HepG2 (cell line): ENCODE results near the gene MXRA8. TPM values are rescaled to one million over a fixed set of nuclear protein-coding genes. Genes with fewer than 3 reads are reported as not detected.

Experiments
- ESRRA ChIP-seq: sonication (generic); formaldehyde crosslinking; IDR thresholded peaks from 2 replicates; pipeline ENCODE4 v1.5.1; 2020; ENCODE audit warnings: mild to moderate bottlenecking, low read depth, missing genetic modification reagents
- FLYWCH1 ChIP-seq: sonication (generic); formaldehyde crosslinking; IDR thresholded peaks from 2 replicates; pipeline ENCODE4 v1.8.1; 2023; ENCODE audit warnings: mild to moderate bottlenecking, missing genetic modification reagents
- GLI4 ChIP-seq: sonication (generic); formaldehyde crosslinking; IDR thresholded peaks from 2 replicates; pipeline ENCODE4 v1.5.1; 2020; ENCODE audit warnings: missing genetic modification reagents, mild to moderate bottlenecking, moderate library complexity, borderline replicate concordance
- HES4 ChIP-seq: sonication (generic); formaldehyde crosslinking; IDR thresholded peaks from 2 replicates; pipeline ENCODE4 v1.9.0; 2021; ENCODE audit warnings: mild to moderate bottlenecking, missing genetic modification reagents, borderline replicate concordance
- IKZF1 ChIP-seq: fragments of 450-650 bp; IDR thresholded peaks from 2 replicates; pipeline ENCODE4 v1.7.1; 2016
- MAFF ChIP-seq: IDR thresholded peaks from 2 replicates; pipeline ENCODE4 v1.6.1; 2011; ENCODE audit warnings: low read depth, low read length, improper control_type of control experiment
- MAZ ChIP-seq, 2 experiments: sonication (generic) in 1 of 2; formaldehyde crosslinking in 1 of 2; IDR thresholded peaks; 2 replicates each; pipeline versions ENCODE4 v1.5.0 to v1.6.1; 2012 to 2020; ENCODE audit warnings: low read depth in 2 of 2, mild to moderate bottlenecking in 2 of 2, borderline replicate concordance in 1 of 2, improper control_type of control experiment in 1 of 2, low read length in 1 of 2, missing genetic modification reagents in 1 of 2, moderate library complexity in 1 of 2
- NCOA1 ChIP-seq: sonication (generic); formaldehyde crosslinking; IDR thresholded peaks from 2 replicates; pipeline ENCODE4 v1.9.0; 2021; ENCODE audit warnings: missing genetic modification reagents
- PAWR ChIP-seq: sonication (generic); formaldehyde crosslinking; IDR thresholded peaks from 2 replicates; pipeline ENCODE4 v1.4.0; 2020; ENCODE audit warnings: missing genetic modification reagents, mild to moderate bottlenecking, borderline replicate concordance
- PHF8 ChIP-seq: sonication (generic); formaldehyde crosslinking; IDR thresholded peaks from 2 replicates; pipeline ENCODE4 v1.5.0; 2020; ENCODE audit warnings: missing genetic modification reagents
- RORA ChIP-seq: sonication (generic); formaldehyde crosslinking; IDR thresholded peaks from 2 replicates; pipeline ENCODE4 v1.5.0; 2020; ENCODE audit warnings: mild to moderate bottlenecking, missing genetic modification reagents, moderate library complexity
- SETDB1 ChIP-seq: sonication (generic); formaldehyde crosslinking; IDR thresholded peaks from 2 replicates; pipeline ENCODE4 v1.5.1; 2020; ENCODE audit warnings: missing genetic modification reagents, mild to moderate bottlenecking, borderline replicate concordance
- ZEB1 ChIP-seq: IDR thresholded peaks from 2 replicates; pipeline ENCODE4 v1.6.1; 2012; ENCODE audit warnings: mild to moderate bottlenecking, low read depth, inconsistent platforms; ENCODE audit not compliant: insufficient replicate concordance
- ZFP62 ChIP-seq: sonication (generic); formaldehyde crosslinking; IDR thresholded peaks from 2 replicates; pipeline ENCODE4 v1.4.0; 2020; ENCODE audit warnings: missing genetic modification reagents
- ZNF17 ChIP-seq: sonication (generic); formaldehyde crosslinking; IDR thresholded peaks from 2 replicates; pipeline ENCODE4 v1.5.0; 2020; ENCODE audit warnings: mild to moderate bottlenecking, missing genetic modification reagents
- ZNF275 ChIP-seq: sonication (generic); formaldehyde crosslinking; IDR thresholded peaks from 2 replicates; pipeline ENCODE4 v1.8.0; 2022; ENCODE audit warnings: missing genetic modification reagents, mild to moderate bottlenecking, inconsistent platforms, borderline replicate concordance
- ZNF317 ChIP-seq: sonication (generic); formaldehyde crosslinking; IDR thresholded peaks from 2 replicates; pipeline ENCODE4 v1.5.0; 2020; ENCODE audit warnings: mild to moderate bottlenecking, missing genetic modification reagents
- ZNF530 ChIP-seq: sonication (generic); formaldehyde crosslinking; IDR thresholded peaks from 2 replicates; pipeline ENCODE4 v1.5.0; 2020; ENCODE audit warnings: low read depth, mild to moderate bottlenecking, missing genetic modification reagents
- ZNF773 ChIP-seq: sonication (generic); formaldehyde crosslinking; IDR thresholded peaks from 2 replicates; pipeline ENCODE4 v1.4.0; 2020; ENCODE audit warnings: missing genetic modification reagents, borderline replicate concordance
- ZNF883 ChIP-seq: sonication (generic); formaldehyde crosslinking; IDR thresholded peaks from 2 replicates; pipeline ENCODE4 v1.5.1; 2020; ENCODE audit warnings: mild to moderate bottlenecking, missing genetic modification reagents; ENCODE audit errors: not compliant biosample characterization
- ZZZ3 ChIP-seq: sonication (generic); formaldehyde crosslinking; IDR thresholded peaks from 2 replicates; pipeline ENCODE4 v1.4.0; 2020; ENCODE audit warnings: missing genetic modification reagents, mild to moderate bottlenecking, borderline replicate concordance
- polyA plus RNA-seq, 8 experiments: library from polyadenylated mRNA; depleted of rRNA in 3 of 8; stranded (reverse) in 7 of 8; unstranded in 1 of 8; fragments of >200 nt; fragmentation: Illumina TruSeq in 4 of 8; extraction: Trizol in 4 of 8; gene quantifications; 2 replicates each; pipeline versions ENCODE4 v1.2.1 to v1.2.3, GENCODE V29; 2011 to 2016; ENCODE audit warnings: low read depth in 4 of 8, missing spikeins in 1 of 8, mixed read lengths in 1 of 8; ENCODE audit not compliant: insufficient read depth in 1 of 8
- total RNA-seq, 5 experiments: library from RNA; depleted of rRNA; stranded (reverse); fragments of >200 nt; fragmentation: Illumina TruSeq; extraction: Trizol; gene quantifications; 2 replicates each; pipeline ENCODE4 v1.2.3, GENCODE V29; 2016; ENCODE audit warnings: low read depth in 1 of 5
- TF ChIP-seq, protein P1 (sequence below): sonication (generic); formaldehyde crosslinking; IDR thresholded peaks from 2 replicates; pipeline ENCODE4 v1.5.0; 2020; ENCODE audit warnings: missing genetic modification reagents
- TF ChIP-seq, protein P2 (sequence below): sonication (generic); formaldehyde crosslinking; IDR thresholded peaks from 2 replicates; pipeline ENCODE4 v1.4.0; 2020; ENCODE audit warnings: missing genetic modification reagents
- TF ChIP-seq, protein P3 (sequence below): IDR thresholded peaks from 2 replicates; pipeline ENCODE4 v1.6.1; 2018; ENCODE audit warnings: missing genetic modification reagents, mild to moderate bottlenecking, missing compliant biosample characterization

Gene MXRA8
- total and polyA plus RNA-seq, 2 of the 13 experiments (the other 11 are each of a cell fraction or from before 2014, with no cell fraction given), result 19.8 to 44.8 TPM

DNA sequence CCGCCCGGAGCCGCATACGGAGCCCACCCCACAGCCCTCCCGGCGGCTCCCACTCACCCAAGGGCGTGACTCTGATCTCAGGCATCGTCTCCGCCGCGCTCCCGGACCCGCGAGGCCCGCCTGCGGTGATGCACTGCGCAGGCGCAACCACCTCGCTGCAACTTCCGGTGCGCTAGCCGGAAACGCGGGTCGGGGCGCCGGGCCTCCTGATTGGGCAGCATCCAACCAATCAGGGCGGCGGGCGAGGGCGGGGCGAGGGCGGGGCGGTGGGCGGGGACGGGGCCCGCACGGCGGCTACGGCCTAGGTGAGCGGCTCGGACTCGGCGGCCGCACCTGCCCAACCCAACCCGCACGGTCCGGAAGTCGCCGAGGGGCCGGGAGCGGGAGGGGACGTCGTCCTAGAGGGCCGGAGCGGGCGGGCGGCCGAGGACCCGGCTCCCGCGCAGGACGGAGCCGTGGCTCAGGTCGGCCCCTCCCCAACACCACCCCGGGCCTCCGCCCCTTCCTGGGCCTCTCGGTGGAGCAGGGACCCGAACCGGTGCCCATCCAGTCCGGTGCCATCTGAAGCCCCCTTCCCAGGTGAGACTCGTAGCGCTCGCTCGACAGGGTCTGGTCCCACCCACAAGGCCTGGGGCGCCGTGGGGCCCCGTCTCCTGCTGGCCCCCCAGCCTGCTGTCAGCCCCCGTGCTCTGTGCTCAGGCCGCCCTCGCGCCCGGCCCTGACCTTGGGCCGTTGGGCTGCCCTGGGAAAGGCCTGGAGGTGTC lies 33.6 kb downstream of the MXRA8 start, which contains the start of the genes CPTP and INTS11 (continued):
- TF ChIP-seq NCOA1, result peak; percentile 30; the same call in 1 of the 2 replicates
- TF ChIP-seq, protein P1, sequence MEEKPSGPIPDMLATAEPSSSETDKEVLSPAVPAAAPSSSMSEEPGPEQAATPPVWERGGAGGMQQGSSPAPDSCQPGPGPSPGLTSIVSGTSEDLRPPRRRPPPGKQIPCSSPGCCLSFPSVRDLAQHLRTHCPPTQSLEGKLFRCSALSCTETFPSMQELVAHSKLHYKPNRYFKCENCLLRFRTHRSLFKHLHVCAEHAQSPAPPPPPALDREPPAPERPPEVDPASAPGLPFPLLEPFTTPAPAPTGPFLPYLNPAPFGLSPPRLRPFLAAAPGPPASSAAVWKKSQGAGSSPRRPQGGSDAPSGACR, result peak; percentile 91
- TF ChIP-seq ESRRA (CRISPR knock-in tag), result peak; percentile 94
- TF ChIP-seq IKZF1, result no peak
- no peak for TF ChIP-seq ZFP62 (CRISPR knock-in tag)
- TF ChIP-seq, protein P2, sequence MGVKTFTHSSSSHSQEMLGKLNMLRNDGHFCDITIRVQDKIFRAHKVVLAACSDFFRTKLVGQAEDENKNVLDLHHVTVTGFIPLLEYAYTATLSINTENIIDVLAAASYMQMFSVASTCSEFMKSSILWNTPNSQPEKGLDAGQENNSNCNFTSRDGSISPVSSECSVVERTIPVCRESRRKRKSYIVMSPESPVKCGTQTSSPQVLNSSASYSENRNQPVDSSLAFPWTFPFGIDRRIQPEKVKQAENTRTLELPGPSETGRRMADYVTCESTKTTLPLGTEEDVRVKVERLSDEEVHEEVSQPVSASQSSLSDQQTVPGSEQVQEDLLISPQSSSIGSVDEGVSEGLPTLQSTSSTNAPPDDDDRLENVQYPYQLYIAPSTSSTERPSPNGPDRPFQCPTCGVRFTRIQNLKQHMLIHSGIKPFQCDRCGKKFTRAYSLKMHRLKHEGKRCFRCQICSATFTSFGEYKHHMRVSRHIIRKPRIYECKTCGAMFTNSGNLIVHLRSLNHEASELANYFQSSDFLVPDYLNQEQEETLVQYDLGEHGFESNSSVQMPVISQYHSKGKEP, result no peak
- TF ChIP-seq, protein P3, sequence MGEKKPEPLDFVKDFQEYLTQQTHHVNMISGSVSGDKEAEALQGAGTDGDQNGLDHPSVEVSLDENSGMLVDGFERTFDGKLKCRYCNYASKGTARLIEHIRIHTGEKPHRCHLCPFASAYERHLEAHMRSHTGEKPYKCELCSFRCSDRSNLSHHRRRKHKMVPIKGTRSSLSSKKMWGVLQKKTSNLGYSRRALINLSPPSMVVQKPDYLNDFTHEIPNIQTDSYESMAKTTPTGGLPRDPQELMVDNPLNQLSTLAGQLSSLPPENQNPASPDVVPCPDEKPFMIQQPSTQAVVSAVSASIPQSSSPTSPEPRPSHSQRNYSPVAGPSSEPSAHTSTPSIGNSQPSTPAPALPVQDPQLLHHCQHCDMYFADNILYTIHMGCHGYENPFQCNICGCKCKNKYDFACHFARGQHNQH (CRISPR knock-in tag), result peak; percentile 46; the same call in 1 of the 2 replicates
- no peak for TF ChIP-seq ZZZ3 (CRISPR knock-in tag)
- TF ChIP-seq MAZ (IDR thresholded peaks at IDR 0.05; ENCODE audit: borderline replicate concordance, low read depth, low read length), result no peak; the same call in 1 of the 2 replicates
- peak; percentile 75 for TF ChIP-seq MAZ (CRISPR knock-in tag; IDR thresholded peaks at IDR 0.05; ENCODE audit: low read depth)
- TF ChIP-seq FLYWCH1 (CRISPR knock-in tag), result 0 out of 2 replicates have a peak, but pooled peaks have one; percentile 51
- TF ChIP-seq ZNF883 (CRISPR knock-in tag), result no peak
- TF ChIP-seq ZNF17 (CRISPR knock-in tag), result no peak
- TF ChIP-seq ZNF530 (CRISPR knock-in tag), result 0 out of 2 replicates have a peak, but pooled peaks have one; percentile 33
- TF ChIP-seq GLI4, result peak; percentile 20; the same call in 1 of the 2 replicates
- no peak for TF ChIP-seq SETDB1 (CRISPR knock-in tag)
- no peak for TF ChIP-seq MAFF
- no peak for TF ChIP-seq PAWR (CRISPR knock-in tag)
- no peak for TF ChIP-seq RORA (CRISPR knock-in tag)
- peak; percentile 79 for TF ChIP-seq PHF8 (CRISPR knock-in tag)
- peak; percentile 45; the same call in 1 of the 2 replicates for TF ChIP-seq HES4
- TF ChIP-seq ZEB1, result peak; percentile 76
- TF ChIP-seq ZNF773 (CRISPR knock-in tag), result peak; percentile 37; the same call in 1 of the 2 replicates
- TF ChIP-seq ZNF317 (CRISPR knock-in tag), result peak; percentile 63
- TF ChIP-seq ZNF275, result no peak
